HPDE6-E6E7 (cell line): ENCODE measurements around the gene DPYSL5.
"Not testable (repeated sequence)": the region's sequence is repeated elsewhere in the genome, so short reads cannot be mapped to it uniquely, and the experiment has no call there.

ENCODE experiments used
- DNase-seq: peaks from one replicate; pipeline ENCODE4 v3.0.0; 2011; ENCODE audit warnings: missing footprints; ENCODE audit errors: extremely low spot score

Gene DPYSL5

GRCh38 chr2:26875065-26875634 lies 27.2 kb downstream of the DPYSL5 start:
- DNase-seq: no peak

GRCh38 chr2:26875808-26876207 lies 27.9 kb downstream of the DPYSL5 start:
- no peak for DNase-seq

- no peak for DNase-seq
These were observed 28.3 kb downstream of the DPYSL5 start for GRCh38 chr2:26876260-26876659.

DNA sequence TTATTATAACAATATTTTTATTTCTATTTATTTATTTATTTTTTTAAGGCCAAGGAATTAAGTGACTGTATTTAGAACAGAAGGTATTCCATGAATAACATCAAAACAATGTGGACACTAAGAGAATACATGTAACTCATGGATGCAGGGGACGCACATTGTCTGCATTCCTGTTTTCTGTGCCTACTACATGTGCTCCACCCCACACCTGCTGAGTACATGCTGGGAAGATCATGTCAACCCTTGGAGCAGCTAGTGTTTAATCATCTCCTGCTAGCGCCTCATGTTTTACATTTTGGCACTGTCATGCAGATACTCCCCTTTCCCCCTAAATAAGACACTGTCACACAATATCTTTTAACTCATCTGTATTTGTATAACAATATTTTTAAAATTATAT lies 29.3 kb downstream of the DPYSL5 start:
- no peak for DNase-seq

GRCh38 chr2:26880161-26880560 lies 32.2 kb downstream of the DPYSL5 start:
- no peak for DNase-seq

GRCh38 chr2:26880910-26881435 lies 33.0 kb downstream of the DPYSL5 start:
- no peak for DNase-seq

- not testable (repeated sequence) for DNase-seq
These were observed 34.3 kb downstream of the DPYSL5 start for GRCh38 chr2:26882220-26882619.

DNA sequence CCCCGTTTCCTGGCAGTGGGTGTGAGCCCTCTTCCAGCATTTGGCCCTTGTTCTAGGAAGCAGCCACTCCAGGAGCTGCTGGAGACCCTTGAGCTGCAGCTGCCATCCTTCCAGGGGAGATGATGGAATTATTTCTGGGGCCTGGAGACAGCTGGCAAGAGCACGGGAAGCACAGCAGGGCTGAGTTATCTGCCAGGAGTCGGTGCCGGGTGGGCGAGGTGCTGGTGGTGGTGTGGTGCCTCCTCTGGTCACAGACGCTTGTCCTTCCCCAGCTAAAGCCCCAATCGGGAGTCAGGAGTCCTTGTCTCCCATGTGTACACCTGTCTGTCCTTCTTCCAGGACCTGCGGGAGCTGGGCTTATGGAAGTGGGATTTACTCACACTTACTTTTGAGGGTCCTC lies 36.0 kb downstream of the DPYSL5 start:
- DNase-seq: no peak

DNA sequence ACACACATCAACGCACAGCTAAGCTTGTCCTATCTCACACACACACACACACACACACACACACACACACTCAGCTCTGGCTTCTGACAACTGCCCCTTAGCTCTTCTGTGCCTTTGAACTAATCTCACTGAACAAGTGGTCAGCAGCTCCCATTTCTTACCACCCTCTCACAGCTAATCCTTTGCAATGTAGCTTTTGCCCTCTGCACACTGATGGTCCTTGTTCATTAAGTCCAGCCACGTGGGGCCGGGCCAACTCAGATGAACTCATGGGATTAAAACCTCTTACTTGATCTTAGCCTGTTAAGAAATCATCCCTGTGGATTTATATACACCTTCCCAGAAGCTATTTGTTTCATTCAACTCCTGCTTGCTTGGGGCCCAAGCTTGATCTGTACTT lies 36.6 kb downstream of the DPYSL5 start:
- DNase-seq: no peak

DNA sequence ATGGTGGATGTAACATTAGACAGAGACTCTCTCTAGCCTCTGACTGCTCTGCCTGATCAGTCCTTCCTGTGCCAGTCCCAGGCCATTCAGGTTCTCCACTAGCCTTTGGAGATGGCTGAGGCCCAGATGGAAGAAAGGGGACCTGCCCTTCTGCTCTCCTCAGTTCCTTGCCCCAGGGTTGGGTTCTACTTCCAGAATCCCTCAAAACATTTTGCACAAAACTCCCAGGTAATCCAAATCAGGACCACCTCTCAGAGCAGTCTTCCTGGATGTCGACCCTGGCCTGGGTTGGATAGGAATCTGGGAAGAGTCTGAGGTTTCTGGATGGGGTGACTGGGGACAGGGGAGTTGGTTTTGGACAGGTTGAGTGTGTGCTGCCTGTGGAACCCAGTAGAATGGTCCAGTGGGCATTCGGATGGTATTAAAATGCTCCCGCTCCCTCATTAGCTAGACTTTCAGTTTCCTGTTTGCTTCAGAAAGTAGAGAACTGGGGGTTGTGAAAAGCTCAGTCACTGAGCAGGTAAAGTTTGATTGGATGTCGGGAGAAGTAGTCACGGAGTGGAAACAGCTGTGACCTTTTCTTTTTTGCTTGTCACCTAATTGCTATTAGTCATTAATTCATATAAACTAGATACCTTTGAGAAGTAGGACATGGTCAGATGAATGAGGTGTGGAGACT lies 37.9 kb downstream of the DPYSL5 start:
- DNase-seq: no peak

GRCh38 chr2:26886736-26887135 lies 38.8 kb downstream of the DPYSL5 start:
- DNase-seq: no peak

- no peak for DNase-seq
These were observed 39.2 kb downstream of the DPYSL5 start for GRCh38 chr2:26887151-26887550.

- no peak for DNase-seq
These were observed 41.9 kb downstream of the DPYSL5 start for GRCh38 chr2:26889796-26890195.

- no peak for DNase-seq
These were observed 42.5 kb downstream of the DPYSL5 start for GRCh38 chr2:26890341-26891000.

GRCh38 chr2:26892133-26892532 lies 44.2 kb downstream of the DPYSL5 start:
- DNase-seq: no peak

DNA sequence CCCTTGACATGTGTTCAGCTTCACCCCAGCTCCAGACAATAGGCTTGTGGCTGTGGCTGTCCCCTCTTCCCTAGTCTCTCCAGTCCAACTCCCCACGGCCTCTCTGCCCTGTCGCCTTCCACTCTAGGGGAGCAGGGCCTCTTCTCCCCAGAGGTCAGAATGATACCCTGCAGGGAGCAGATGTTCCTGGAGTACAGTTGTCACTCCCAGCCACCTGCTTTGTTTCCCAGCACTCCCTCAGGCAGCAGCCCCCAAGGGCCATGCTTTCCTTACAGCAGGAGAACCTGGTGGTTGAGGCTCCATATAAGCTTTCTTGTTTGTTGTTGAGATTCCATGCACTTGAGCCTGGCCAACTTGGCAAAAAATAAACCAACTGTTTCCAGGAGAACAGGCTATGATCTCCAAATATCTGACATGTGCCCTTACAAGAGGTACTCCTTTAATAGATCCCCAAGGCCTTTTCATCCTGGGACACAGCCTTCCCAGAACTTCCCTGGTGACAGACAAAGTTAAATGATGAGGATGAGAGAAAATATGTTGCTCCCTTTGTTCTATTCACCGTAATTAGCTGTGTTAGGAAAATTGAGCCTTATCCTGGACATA lies 45.1 kb downstream of the DPYSL5 start:
- DNase-seq: no peak

- DNase-seq: no peak
These were observed 46.2 kb downstream of the DPYSL5 start for GRCh38 chr2:26894136-26894535.

GRCh38 chr2:26897807-26898479 lies 50.0 kb downstream of the DPYSL5 start:
- no peak for DNase-seq

DNA sequence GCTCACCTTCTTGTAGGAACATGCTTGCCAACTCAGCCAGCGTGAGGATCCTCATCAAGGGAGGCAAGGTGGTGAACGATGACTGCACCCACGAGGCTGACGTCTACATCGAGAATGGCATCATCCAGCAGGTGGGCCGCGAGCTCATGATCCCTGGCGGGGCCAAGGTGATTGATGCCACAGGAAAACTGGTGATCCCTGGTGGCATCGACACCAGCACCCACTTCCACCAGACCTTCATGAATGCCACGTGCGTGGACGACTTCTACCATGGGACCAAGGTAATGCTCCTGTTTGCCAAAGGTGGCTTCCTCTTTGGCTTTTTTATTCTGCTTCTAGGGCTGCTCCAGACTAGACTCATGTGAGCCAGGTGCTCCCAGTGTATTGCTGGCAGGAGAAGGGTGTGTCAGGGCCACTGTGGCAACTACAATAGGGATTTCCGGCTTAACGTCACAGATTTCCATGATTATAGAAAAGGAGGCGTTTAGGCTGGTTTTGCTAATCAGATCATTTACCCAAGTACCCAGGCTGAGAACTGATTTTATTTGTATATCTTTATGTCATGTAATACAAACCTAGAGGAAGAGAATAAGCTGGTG lies 50.6 kb downstream of the DPYSL5 start:
- DNase-seq: no peak

GRCh38 chr2:26899500-26900164 lies 51.7 kb downstream of the DPYSL5 start:
- DNase-seq: no peak

DNA sequence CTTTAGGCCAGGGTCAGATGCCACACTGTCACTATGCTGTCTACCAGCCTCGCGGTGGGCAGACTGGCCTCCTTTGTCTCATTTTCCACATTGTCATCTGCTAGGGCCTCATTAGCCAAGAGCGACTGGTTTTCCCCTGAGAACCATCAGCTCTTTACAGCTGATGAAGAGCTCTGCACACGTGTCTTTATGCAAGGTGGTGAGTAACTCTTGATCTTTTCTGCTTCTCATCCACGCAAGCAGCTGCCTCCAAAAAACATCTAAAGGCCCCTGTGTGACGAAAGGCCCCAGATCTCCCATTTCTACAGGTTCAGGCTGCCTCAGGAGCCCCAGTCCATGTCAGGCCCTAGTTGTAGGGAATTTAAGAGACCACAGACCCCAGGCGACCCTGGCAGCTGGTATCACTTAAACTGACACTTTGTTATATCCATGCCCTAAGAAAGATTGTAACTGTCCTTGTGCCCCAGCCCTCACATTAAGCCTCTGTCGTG lies 52.9 kb downstream of the DPYSL5 start:
- DNase-seq: no peak
